K562 (cell line): ENCODE results near the gene COL15A1. TPM values are rescaled to one million over a fixed set of nuclear protein-coding genes. Genes with fewer than 3 reads are reported as not detected.
A peak's percentile ranks its signal among the peaks of the same experiment; 100 is the strongest.

Experiments
- ATAC-seq: fragments of 200-7000 bp; cut with Tn5 transposase; 3 replicates; pipeline ENCODE4 v1.9.1; 2020; ENCODE audit warnings: moderate library complexity
- BruUV-seq: library from RNA; stranded (reverse); fragments of 400-500 nt; replicated peaks from 2 replicates; lab custom pipeline; 2021; lab: Mats Ljungman, UMichigan
- CTCF ChIA-PET: fragments of 300-600 bp; formaldehyde crosslinking; extraction: SDS; loops from one replicate; lab custom pipeline; 2021; ENCODE audit warnings: low intra/inter-chr PET ratio; lab: Yijun Ruan, JAX
- POLR2A ChIA-PET: fragments of 300-600, 350-650 bp; sonication (Branson Sonifier 250); formaldehyde crosslinking; extraction: SDS; loops from one replicate; lab custom pipeline; 2021; ENCODE audit warnings: antibody characterized with exemption, inconsistent platforms; lab: Yijun Ruan, JAX
- DNase-seq, 4 experiments: peaks; one replicate each; pipeline versions ENCODE4 v3.0.0 to v3.0.0-alpha.2; 2011 to 2018; ENCODE audit warnings: low spot score in 3 of 4, mixed read lengths in 3 of 4; ENCODE audit errors: extremely low read depth in 1 of 4
- FAIRE-seq: peaks from 2 replicates; lab custom pipeline; 2011; peaks lifted over from hg19 to GRCh38; lab: Jason Lieb, UNC
- H2AFZ ChIP-seq: 2 replicates; pipeline ENCODE4 v1.6.0; 2011; ENCODE audit warnings: low read depth, low read length, control low read depth, inconsistent platforms
- H3K27ac ChIP-seq: fragments of 200-600 bp; 3 replicates; pipeline ENCODE4 v1.8.0; 2011; ENCODE audit warnings: low read depth, mild to moderate bottlenecking, control low read depth, inconsistent platforms, low read length, moderate library complexity, mixed read lengths; ENCODE audit errors: extremely low read depth
- H3K27me3 ChIP-seq, 2 experiments: fragments of 300-600 bp in 1 of 2; 2 replicates in 1 of 2; 3 replicates in 1 of 2; pipeline versions ENCODE4 v1.6.0 to v1.8.0; 2011; ENCODE audit warnings: inconsistent platforms in 2 of 2, low read length in 2 of 2, mild to moderate bottlenecking in 1 of 2, mixed read lengths in 1 of 2, moderate library complexity in 1 of 2; ENCODE audit not compliant: control insufficient read depth in 2 of 2, insufficient read depth in 2 of 2
- H3K36me3 ChIP-seq: fragments of 300-600 bp; 3 replicates; pipeline ENCODE4 v1.8.0; 2011; ENCODE audit warnings: mild to moderate bottlenecking, low read length, inconsistent platforms; ENCODE audit not compliant: control insufficient read depth, insufficient read depth
- H3K4me1 ChIP-seq, 2 experiments: fragments of 200-600 bp in 1 of 2; replicated peaks in 1 of 2; 2 replicates in 1 of 2; 3 replicates in 1 of 2; pipeline versions ENCODE4 v1.5.1 to v1.8.0; 2011; ENCODE audit warnings: inconsistent platforms in 2 of 2, low read length in 2 of 2, mild to moderate bottlenecking in 1 of 2, mixed read lengths in 1 of 2, moderate library complexity in 1 of 2; ENCODE audit not compliant: control insufficient read depth in 2 of 2, insufficient read depth in 2 of 2
- H3K4me2 ChIP-seq: 2 replicates; pipeline ENCODE4 v1.6.1; 2011; ENCODE audit warnings: low read length, control low read depth, inconsistent platforms, mixed read lengths; ENCODE audit not compliant: insufficient read depth
- H3K4me3 ChIP-seq: fragments of 200-600 bp; sonication (generic), shearing (Covaris generic); 2 replicates; pipeline ENCODE4 v1.5.1; 2016; ENCODE audit warnings: control low read depth, inconsistent platforms
- H3K79me2 ChIP-seq: fragments of 200-600 bp; 3 replicates; pipeline ENCODE4 v1.8.0; 2011; ENCODE audit warnings: low read length, inconsistent platforms; ENCODE audit not compliant: control insufficient read depth, insufficient read depth
- H3K9ac ChIP-seq, 2 experiments: 2 replicates each; pipeline versions ENCODE4 v1.6.0 to v1.6.1; 2011; ENCODE audit warnings: low read depth in 2 of 2, low read length in 2 of 2, control low read depth in 1 of 2, inconsistent platforms in 1 of 2, mild to moderate bottlenecking in 1 of 2, mixed read lengths in 1 of 2; ENCODE audit not compliant: insufficient read depth in 1 of 2
- H3K9me1 ChIP-seq: one replicate; pipeline ENCODE4 v1.6.0; 2011; ENCODE audit warnings: inconsistent platforms, mild to moderate bottlenecking, low read length, moderate library complexity; ENCODE audit not compliant: control insufficient read depth, insufficient read depth
- H3K9me3 ChIP-seq: replicated peaks from 2 replicates; pipeline ENCODE4 v1.5.1; 2011; ENCODE audit warnings: low read depth, low read length, inconsistent platforms; ENCODE audit not compliant: control insufficient read depth, insufficient read depth
- H4K20me1 ChIP-seq: replicated peaks from 2 replicates; pipeline ENCODE4 v1.6.1; 2011; ENCODE audit warnings: low read length, inconsistent platforms, mixed read lengths; ENCODE audit not compliant: control insufficient read depth, insufficient read depth
- CEBPG ChIP-seq, 3 experiments: fragments of 200-800 bp in 1 of 3; sonication (Bioruptor generic) in 1 of 3; sonication (generic) in 1 of 3; formaldehyde crosslinking in 1 of 3; IDR thresholded peaks in 2 of 3; conservative IDR thresholded peaks in 1 of 3; 2 replicates each; pipeline versions ENCODE4 v1.6.1 to v1.8.0; 2016 to 2022; ENCODE audit warnings: missing compliant biosample characterization in 2 of 3, missing genetic modification characterization in 2 of 3, mild to moderate bottlenecking in 1 of 3, missing genetic modification reagents in 1 of 3
- GTF2E2 ChIP-seq: fragments of 200-800 bp; sonication (Bioruptor generic); IDR thresholded peaks from 2 replicates; pipeline ENCODE4 v1.6.1; 2016; ENCODE audit warnings: missing genetic modification characterization, missing compliant biosample characterization
- L3MBTL2 ChIP-seq: fragments of 450-650 bp; IDR thresholded peaks from 2 replicates; pipeline ENCODE4 v1.6.1; 2016; ENCODE audit warnings: mild to moderate bottlenecking, moderate library complexity
- MCM3 ChIP-seq: fragments of 450-650 bp; IDR thresholded peaks from 2 replicates; pipeline ENCODE4 v1.6.1; 2016
- MTF1 ChIP-seq: fragments of 250-450 bp; sonication (Bioruptor Pico); IDR thresholded peaks from 2 replicates; pipeline ENCODE4 v1.9.0; 2021; ENCODE audit warnings: moderate library complexity, mild to moderate bottlenecking, inconsistent platforms, borderline replicate concordance
- RFX1 ChIP-seq: fragments of 450-650 bp; IDR thresholded peaks from 2 replicates; pipeline ENCODE4 v1.6.1; 2016; ENCODE audit warnings: mild to moderate bottlenecking, moderate library complexity
- ZNF134 ChIP-seq: fragments of 250-450 bp; sonication (Bioruptor Pico); conservative IDR thresholded peaks from 2 replicates; pipeline ENCODE4 v1.4.0; 2020
- ZNF197 ChIP-seq: fragments of 200-800 bp; sonication (Bioruptor generic); IDR thresholded peaks from 2 replicates; pipeline ENCODE4 v1.6.1; 2016; ENCODE audit warnings: low read depth, missing genetic modification characterization, missing compliant biosample characterization
- ZNF347 ChIP-seq: fragments of 450-650 bp; formaldehyde crosslinking; IDR thresholded peaks from 2 replicates; pipeline ENCODE4 v1.4.0; 2020; ENCODE audit warnings: low read depth, mild to moderate bottlenecking, moderate library complexity
- WGBS: fragments of 100-300 bp; shearing (Covaris generic); methylation state at CpG from one replicate; pipeline ENCODE4 v1.1.6; 2016; ENCODE audit warnings: low coverage, mixed read lengths; ENCODE audit not compliant: insufficient coverage; ENCODE audit errors: missing lambda C conversion rate; 5-methylcytosine and 5-hydroxymethylcytosine counted together
- in situ Hi-C: fragments of 300-500 bp; cut with MboI; formaldehyde crosslinking; loops from 4 replicates; pipeline ENCODE4 v1.15.0; 2018; ENCODE audit warnings: inconsistent platforms, mixed read lengths
- intact Hi-C: fragments of 100-400 bp; cut with micrococcal nuclease; formaldehyde crosslinking; loops from 2 replicates; pipeline ENCODE4 v1.14.2; 2022
- polyA plus RNA-seq, 8 experiments: library from polyadenylated mRNA; depleted of rRNA in 4 of 8; stranded (reverse) in 5 of 8; unstranded in 3 of 8; fragments of >200 nt; fragmentation: Nextera tagmentation in 2 of 8; fragmentation: Illumina TruSeq in 1 of 8; extraction: Ambion mirVana in 2 of 8; extraction: Trizol in 1 of 8; gene quantifications; 2 replicates each; pipeline versions ENCODE4 v1.2.1 to v1.2.3, GENCODE V29; 2011 to 2014; ENCODE audit warnings: inconsistent platforms in 1 of 8, missing spikeins in 1 of 8
- total RNA-seq, 7 experiments: library from RNA; depleted of rRNA in 6 of 7; stranded (reverse); fragments of >200 nt in 6 of 7; fragmentation: Illumina TruSeq in 2 of 7; extraction: Trizol in 2 of 7; gene quantifications; 2 replicates each; pipeline versions ENCODE4 v1.2.1 to v1.2.3, GENCODE V29; 2011 to 2021; ENCODE audit warnings: low replicate concordance in 1 of 7
- TF ChIP-seq, protein P1 (sequence below): fragments of 450-650 bp; formaldehyde crosslinking; IDR thresholded peaks from 2 replicates; pipeline ENCODE4 v1.4.0; 2020; ENCODE audit warnings: mild to moderate bottlenecking, mixed read lengths
- TF ChIP-seq, protein P2 (sequence below): sonication (generic); formaldehyde crosslinking; IDR thresholded peaks from 2 replicates; pipeline ENCODE4 v1.8.1; 2023; ENCODE audit warnings: mild to moderate bottlenecking, missing genetic modification reagents
- TF ChIP-seq, protein P3 (sequence below): fragments of 450-650 bp; IDR thresholded peaks from 2 replicates; pipeline ENCODE4 v1.6.1; 2016; ENCODE audit warnings: borderline replicate concordance
- TF ChIP-seq, protein P4 (sequence below): fragments of 450-650 bp; IDR thresholded peaks from 2 replicates; pipeline ENCODE4 v1.6.1; 2018; ENCODE audit not compliant: partially characterized antibody

Gene COL15A1
- total and polyA plus RNA-seq, 9 of the 15 experiments (the other 6 are each of a cell fraction or from before 2014, with no cell fraction given), result 0.46 to 5.1 (median 2.6) TPM

DNA sequence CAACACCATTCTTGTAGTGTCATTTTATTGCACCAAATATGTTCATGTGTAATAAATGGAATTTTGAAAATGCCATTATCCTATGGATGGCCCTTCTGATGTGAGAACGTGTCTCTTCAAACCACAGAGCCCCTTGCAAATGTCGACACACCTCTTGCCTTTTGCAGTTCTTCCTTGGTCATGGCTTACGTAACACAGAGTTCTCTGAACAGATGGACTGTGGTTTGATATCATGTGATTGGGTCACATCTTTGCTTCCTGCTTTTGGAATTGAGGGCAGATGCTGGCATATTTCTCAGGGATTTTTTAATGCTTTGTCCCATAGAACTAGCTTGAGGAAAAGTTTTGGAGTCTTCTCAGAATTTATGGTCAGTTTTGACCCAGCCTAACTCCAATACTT, 165.8 kb downstream of the COL15A1 start:
- intact Hi-C loops, result loop anchor here (5.0 kb wide), 1 partner anchor 52 kb away; no protein-coding TSS in a partner anchor
- peak overlapping the region; percentile 17; the same call in 1 of the 2 replicates for H3K4me2 ChIP-seq
- TF ChIP-seq ZNF134 (no peak), ZNF197 (no peak), ZNF347 (CRISPR knock-in tag) (no peak), L3MBTL2 (no peak), RFX1 (no peak), GTF2E2 (no peak), MCM3 (no peak), CEBPG (CRISPR knock-in tag; IDR thresholded peaks at IDR 0.05) (peak; percentile 36; the same call in 1 of the 2 replicates), CEBPG (tag; conservative IDR thresholded peaks at IDR 0.05 in 1 of 2, IDR thresholded peaks at IDR 0.05 in 1 of 2) (peak; percentile 53 to 68; a peak in 3 of 4 replicates), MTF1 (CRISPR knock-in tag) (no peak)
- TF ChIP-seq, protein P1, sequence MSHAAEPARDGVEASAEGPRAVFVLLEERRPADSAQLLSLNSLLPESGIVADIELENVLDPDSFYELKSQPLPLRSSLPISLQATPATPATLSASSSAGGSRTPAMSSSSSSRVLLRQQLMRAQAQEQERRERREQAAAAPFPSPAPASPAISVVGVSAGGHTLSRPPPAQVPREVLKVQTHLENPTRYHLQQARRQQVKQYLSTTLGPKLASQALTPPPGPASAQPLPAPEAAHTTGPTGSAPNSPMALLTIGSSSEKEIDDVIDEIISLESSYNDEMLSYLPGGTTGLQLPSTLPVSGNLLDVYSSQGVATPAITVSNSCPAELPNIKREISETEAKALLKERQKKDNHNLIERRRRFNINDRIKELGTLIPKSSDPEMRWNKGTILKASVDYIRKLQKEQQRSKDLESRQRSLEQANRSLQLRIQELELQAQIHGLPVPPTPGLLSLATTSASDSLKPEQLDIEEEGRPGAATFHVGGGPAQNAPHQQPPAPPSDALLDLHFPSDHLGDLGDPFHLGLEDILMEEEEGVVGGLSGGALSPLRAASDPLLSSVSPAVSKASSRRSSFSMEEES (CRISPR knock-in tag), result peak; percentile 48
- TF ChIP-seq, protein P2, sequence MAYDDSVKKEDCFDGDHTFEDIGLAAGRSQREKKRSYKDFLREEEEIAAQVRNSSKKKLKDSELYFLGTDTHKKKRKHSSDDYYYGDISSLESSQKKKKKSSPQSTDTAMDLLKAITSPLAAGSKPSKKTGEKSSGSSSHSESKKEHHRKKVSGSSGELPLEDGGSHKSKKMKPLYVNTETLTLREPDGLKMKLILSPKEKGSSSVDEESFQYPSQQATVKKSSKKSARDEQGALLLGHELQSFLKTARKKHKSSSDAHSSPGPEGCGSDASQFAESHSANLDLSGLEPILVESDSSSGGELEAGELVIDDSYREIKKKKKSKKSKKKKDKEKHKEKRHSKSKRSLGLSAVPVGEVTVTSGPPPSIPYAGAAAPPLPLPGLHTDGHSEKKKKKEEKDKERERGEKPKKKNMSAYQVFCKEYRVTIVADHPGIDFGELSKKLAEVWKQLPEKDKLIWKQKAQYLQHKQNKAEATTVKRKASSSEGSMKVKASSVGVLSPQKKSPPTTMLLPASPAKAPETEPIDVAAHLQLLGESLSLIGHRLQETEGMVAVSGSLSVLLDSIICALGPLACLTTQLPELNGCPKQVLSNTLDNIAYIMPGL (CRISPR knock-in tag), result no peak
- TF ChIP-seq, protein P3, sequence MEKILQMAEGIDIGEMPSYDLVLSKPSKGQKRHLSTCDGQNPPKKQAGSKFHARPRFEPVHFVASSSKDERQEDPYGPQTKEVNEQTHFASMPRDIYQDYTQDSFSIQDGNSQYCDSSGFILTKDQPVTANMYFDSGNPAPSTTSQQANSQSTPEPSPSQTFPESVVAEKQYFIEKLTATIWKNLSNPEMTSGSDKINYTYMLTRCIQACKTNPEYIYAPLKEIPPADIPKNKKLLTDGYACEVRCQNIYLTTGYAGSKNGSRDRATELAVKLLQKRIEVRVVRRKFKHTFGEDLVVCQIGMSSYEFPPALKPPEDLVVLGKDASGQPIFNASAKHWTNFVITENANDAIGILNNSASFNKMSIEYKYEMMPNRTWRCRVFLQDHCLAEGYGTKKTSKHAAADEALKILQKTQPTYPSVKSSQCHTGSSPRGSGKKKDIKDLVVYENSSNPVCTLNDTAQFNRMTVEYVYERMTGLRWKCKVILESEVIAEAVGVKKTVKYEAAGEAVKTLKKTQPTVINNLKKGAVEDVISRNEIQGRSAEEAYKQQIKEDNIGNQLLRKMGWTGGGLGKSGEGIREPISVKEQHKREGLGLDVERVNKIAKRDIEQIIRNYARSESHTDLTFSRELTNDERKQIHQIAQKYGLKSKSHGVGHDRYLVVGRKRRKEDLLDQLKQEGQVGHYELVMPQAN, result no peak
- TF ChIP-seq, protein P4, sequence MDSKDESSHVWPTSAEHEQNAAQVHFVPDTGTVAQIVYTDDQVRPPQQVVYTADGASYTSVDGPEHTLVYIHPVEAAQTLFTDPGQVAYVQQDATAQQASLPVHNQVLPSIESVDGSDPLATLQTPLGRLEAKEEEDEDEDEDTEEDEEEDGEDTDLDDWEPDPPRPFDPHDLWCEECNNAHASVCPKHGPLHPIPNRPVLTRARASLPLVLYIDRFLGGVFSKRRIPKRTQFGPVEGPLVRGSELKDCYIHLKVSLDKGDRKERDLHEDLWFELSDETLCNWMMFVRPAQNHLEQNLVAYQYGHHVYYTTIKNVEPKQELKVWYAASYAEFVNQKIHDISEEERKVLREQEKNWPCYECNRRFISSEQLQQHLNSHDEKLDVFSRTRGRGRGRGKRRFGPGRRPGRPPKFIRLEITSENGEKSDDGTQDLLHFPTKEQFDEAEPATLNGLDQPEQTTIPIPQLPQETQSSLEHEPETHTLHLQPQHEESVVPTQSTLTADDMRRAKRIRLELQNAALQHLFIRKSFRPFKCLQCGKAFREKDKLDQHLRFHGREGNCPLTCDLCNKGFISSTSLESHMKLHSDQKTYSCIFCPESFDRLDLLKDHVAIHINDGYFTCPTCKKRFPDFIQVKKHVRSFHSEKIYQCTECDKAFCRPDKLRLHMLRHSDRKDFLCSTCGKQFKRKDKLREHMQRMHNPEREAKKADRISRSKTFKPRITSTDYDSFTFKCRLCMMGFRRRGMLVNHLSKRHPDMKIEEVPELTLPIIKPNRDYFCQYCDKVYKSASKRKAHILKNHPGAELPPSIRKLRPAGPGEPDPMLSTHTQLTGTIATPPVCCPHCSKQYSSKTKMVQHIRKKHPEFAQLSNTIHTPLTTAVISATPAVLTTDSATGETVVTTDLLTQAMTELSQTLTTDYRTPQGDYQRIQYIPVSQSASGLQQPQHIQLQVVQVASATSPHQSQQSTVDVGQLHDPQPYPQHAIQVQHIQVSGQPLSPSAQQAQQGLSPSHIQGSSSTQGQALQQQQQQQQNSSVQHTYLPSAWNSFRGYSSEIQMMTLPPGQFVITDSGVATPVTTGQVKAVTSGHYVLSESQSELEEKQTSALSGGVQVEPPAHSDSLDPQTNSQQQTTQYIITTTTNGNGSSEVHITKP, result no peak

More for the DNA sequence above, 165.8 kb downstream of the COL15A1 start:
- ATAC-seq (no peak), FAIRE-seq (no peak), DNase-seq (no peak)
- Histone ChIP-seq H3K4me1 (peaks cover 16 to 57% of the 10 kb centered on the region in 2 experiments), H3K4me3 (no peak overlapping the region), H2AFZ (no peak overlapping the region), H3K9me3 (no peaks in the 10 kb centered on the region), H3K36me3 (peaks cover 21% of the 10 kb centered on the region; the same call in 2 of the 3 replicates), H3K27ac (no peak overlapping the region), H3K9me1 (no peaks in the 10 kb centered on the region), H4K20me1 (peaks cover 22% of the 10 kb centered on the region), H3K27me3 (no peaks in the 10 kb centered on the region), H3K79me2 (peaks cover 91% of the 10 kb centered on the region), H3K9ac (no peak overlapping the region)
- ChIA-PET POLR2A (no interaction called here), CTCF (no interaction called here)
- BruUV-seq, result no TSS peak
- WGBS, result 34% methylated on average over 3 of the region's 3 CpGs
- in situ Hi-C loops, result no loop called here
